Endothelial cell (in vitro differentiated cells): ENCODE measurements around the gene C13orf42. TPM values are rescaled to one million over a fixed set of nuclear protein-coding genes. Genes with fewer than 3 reads are reported as not detected.

ENCODE experiments used
- DNase-seq: peaks from one replicate; pipeline ENCODE4 v3.0.0; 2021; ENCODE audit warnings: low spot score
- H3K27ac Mint-ChIP-seq: one replicate; pipeline ENCODE4 v1.8.0; 2021; ENCODE audit warnings: mixed read lengths, inconsistent platforms; ENCODE audit not compliant: unreplicated experiment
- H3K27me3 Mint-ChIP-seq: one replicate; pipeline ENCODE4 v1.8.0; 2021; ENCODE audit warnings: mild to moderate bottlenecking, moderate library complexity, mixed read lengths, inconsistent platforms; ENCODE audit not compliant: unreplicated experiment
- H3K36me3 Mint-ChIP-seq: one replicate; pipeline ENCODE4 v1.8.0; 2021; ENCODE audit warnings: mild to moderate bottlenecking, low read depth, mixed read lengths, inconsistent platforms; ENCODE audit not compliant: unreplicated experiment
- H3K4me1 Mint-ChIP-seq: one replicate; pipeline ENCODE4 v1.8.0; 2021; ENCODE audit warnings: mild to moderate bottlenecking, mixed read lengths, inconsistent platforms; ENCODE audit not compliant: unreplicated experiment
- H3K4me3 Mint-ChIP-seq: one replicate; pipeline ENCODE4 v1.8.0; 2021; ENCODE audit warnings: mild to moderate bottlenecking, mixed read lengths, inconsistent platforms; ENCODE audit not compliant: unreplicated experiment
- H3K9me3 Mint-ChIP-seq: one replicate; pipeline ENCODE4 v1.8.0; 2021; ENCODE audit warnings: mixed read lengths, inconsistent platforms; ENCODE audit not compliant: unreplicated experiment
- total RNA-seq: library from RNA; stranded (reverse); fragmentation: NEBNext Ultra II Directional; extraction: Animal tissue kit (Norgen Biotek cat#: 25700); gene quantifications from one replicate; pipeline ENCODE4 v1.2.1, GENCODE V29; 2021; ENCODE audit not compliant: unreplicated experiment
- TF ChIP-seq, protein P1 (sequence below): fragments of 200-600 bp; sonication (generic); IDR thresholded peaks from one replicate; pipeline ENCODE4 v1.5.0; 2021; ENCODE audit warnings: antibody characterized with exemption; ENCODE audit not compliant: unreplicated experiment

C13orf42 gene
- total RNA-seq, 1 donor from 2014 or later = 0.21 TPM

DNA sequence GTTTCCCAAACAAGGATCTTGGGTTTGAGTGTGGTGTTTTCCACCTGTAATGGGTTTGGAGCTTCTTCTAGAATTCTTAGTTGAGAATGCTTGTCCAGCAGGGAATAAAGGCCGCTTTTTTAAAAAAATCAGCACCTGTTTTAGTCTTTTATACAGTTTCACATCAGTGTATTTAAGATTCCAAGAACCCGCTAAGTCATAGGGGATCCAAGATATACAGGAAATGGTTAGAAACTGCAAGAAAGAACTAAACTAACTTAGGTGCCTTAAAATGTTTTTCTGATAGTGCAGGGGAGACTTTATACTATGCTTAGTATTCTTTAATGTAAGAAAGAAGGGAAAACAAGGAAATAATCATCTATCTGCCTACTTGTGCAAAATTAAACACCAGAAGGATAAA is 74.7 kb downstream of the C13orf42 start:
- no peak for DNase-seq
- Mint-ChIP-seq H3K36me3 (no peaks in the 10 kb centered on the region), H3K27me3 (peaks cover 3% of the 10 kb centered on the region), H3K4me3 (no peak overlapping the region), H3K9me3 (no peaks in the 10 kb centered on the region), H3K4me1 (peaks cover 19% of the 10 kb centered on the region), H3K27ac (no peak overlapping the region)
- TF ChIP-seq, protein P1, sequence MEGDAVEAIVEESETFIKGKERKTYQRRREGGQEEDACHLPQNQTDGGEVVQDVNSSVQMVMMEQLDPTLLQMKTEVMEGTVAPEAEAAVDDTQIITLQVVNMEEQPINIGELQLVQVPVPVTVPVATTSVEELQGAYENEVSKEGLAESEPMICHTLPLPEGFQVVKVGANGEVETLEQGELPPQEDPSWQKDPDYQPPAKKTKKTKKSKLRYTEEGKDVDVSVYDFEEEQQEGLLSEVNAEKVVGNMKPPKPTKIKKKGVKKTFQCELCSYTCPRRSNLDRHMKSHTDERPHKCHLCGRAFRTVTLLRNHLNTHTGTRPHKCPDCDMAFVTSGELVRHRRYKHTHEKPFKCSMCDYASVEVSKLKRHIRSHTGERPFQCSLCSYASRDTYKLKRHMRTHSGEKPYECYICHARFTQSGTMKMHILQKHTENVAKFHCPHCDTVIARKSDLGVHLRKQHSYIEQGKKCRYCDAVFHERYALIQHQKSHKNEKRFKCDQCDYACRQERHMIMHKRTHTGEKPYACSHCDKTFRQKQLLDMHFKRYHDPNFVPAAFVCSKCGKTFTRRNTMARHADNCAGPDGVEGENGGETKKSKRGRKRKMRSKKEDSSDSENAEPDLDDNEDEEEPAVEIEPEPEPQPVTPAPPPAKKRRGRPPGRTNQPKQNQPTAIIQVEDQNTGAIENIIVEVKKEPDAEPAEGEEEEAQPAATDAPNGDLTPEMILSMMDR = no peak

DNA sequence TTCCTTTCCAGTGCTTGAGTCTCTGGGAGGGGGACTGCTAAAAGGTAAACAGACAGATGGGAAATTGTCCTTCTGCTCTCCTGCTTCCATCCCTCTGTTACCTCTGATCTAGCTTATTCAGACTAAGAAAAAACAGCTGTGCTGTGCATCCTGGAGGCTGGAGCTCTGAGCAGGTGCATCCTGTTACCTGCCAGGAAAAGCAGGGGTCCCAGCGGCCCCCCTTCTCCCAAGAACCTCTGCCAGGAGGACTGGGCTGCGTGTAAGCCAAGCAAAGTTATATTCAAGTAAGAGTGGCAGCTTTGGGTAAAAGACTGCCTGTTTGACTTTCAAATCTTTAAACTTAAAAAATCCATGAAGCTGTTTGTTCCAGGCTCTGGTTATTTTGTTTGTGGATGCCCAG is 75.1 kb downstream of the C13orf42 start:
- no peaks in the 10 kb centered on the region for H3K9me3 Mint-ChIP-seq
- DNase-seq = no peak
- no peaks in the 10 kb centered on the region for H3K36me3 Mint-ChIP-seq

DNA sequence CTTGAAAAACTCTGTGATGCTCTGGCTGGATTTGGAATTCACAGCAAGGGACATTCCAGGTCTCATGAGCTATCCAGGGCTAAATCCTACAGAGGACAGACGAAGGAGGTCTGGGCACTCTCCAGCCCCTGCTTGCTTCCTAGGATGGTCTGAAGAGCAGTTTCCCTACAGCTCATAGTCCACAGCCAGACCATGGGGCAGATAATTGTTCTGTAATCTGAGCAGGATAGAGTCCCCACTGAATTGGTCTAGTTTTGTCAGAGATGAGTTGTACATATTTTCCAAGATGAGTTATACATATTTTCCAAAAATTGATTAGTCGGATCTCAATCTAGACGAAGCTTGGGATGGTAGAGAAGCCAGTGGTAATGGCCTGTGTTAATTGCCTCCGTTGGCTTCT is 75.6 kb downstream of the C13orf42 start:
- Mint-ChIP-seq H3K27ac (no peak overlapping the region), H3K36me3 (no peaks in the 10 kb centered on the region), H3K9me3 (no peaks in the 10 kb centered on the region), H3K4me1 (peaks cover 19% of the 10 kb centered on the region), H3K4me3 (no peak overlapping the region), H3K27me3 (peaks cover 3% of the 10 kb centered on the region)
- TF ChIP-seq, protein P1 = no peak
- DNase-seq = no peak

More for the DNA sequence above, 75.1 kb downstream of the C13orf42 start:
- Mint-ChIP-seq H3K4me1 (peaks cover 19% of the 10 kb centered on the region), H3K27me3 (peaks cover 3% of the 10 kb centered on the region), H3K27ac (no peak overlapping the region), H3K4me3 (no peak overlapping the region)
- TF ChIP-seq, protein P1 = no peak

DNA sequence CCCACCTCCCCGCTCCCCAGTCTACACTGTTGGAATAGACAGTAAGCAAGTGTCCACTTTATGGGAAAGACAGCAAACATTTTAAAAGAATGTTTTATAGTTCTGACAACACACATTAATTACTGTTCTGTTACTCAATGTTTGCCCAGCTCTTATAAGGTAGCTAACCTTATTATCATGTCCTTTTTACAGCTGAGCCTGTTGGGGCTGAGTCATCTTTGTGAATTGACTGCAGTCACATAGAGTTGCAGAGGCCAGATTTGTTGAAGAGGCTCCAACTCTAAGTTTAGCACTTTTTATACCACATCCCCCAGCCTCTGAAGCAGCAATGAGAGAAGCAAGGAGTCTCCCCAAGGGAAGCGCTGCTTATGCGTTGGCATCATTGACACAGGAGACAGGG is 76.2 kb downstream of the C13orf42 start:
- no peak overlapping the region for H3K27ac Mint-ChIP-seq
- peaks cover 3% of the 10 kb centered on the region for H3K27me3 Mint-ChIP-seq

DNA sequence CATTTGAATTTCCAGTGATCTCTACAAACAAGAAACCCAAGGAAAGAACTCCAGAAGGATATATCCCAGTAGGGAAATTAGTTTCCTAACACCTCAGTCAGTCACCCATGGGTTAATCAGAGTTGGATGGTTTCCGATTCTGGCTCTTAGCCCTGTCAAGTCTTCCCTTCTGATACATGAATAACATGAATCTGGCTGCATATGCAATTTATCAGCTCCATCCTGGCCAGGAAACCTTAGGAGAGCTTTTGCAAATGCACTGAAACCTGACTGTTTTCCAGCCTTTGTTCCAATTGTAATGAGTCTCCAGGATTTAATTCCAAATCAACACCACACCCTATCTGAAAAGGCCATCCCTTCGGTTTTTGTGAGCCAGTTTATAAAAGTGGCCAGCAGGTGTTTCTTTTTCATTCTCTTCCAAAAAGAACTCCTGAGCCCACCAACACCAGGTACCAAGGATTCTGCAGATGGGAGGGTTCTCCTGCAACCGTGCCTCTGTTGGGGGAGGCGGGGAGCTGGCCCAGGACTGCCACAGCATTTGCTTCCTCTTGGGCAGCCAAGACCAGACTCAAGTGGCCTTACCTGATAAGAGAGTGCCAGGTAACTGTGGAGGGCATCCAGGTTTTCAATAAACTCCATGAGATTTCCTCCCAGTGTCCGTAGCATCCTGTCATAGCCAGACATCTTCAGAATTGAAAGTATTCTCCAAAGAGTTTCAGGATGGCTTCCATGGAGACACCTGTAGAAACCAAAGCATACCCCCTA is 77.5 kb downstream of the C13orf42 start:
- TF ChIP-seq, protein P1 = no peak
- H3K4me3 Mint-ChIP-seq = no peak overlapping the region
- peaks cover 3% of the 10 kb centered on the region for H3K27me3 Mint-ChIP-seq
- H3K4me1 Mint-ChIP-seq = peaks cover 19% of the 10 kb centered on the region
- no peak overlapping the region for H3K27ac Mint-ChIP-seq
- H3K36me3 Mint-ChIP-seq = no peaks in the 10 kb centered on the region
- DNase-seq = no peak
- no peaks in the 10 kb centered on the region for H3K9me3 Mint-ChIP-seq

More for the DNA sequence above, 76.2 kb downstream of the C13orf42 start:
- Mint-ChIP-seq H3K4me1 (peaks cover 19% of the 10 kb centered on the region), H3K4me3 (no peak overlapping the region), H3K9me3 (no peaks in the 10 kb centered on the region), H3K36me3 (no peaks in the 10 kb centered on the region)
- no peak for DNase-seq
- TF ChIP-seq, protein P1 = no peak
